Hepatocyte (in vitro differentiated cells): ENCODE results near the gene ALCAM. TPM values are rescaled to one million over a fixed set of nuclear protein-coding genes. Genes with fewer than 3 reads are reported as not detected.

Experiments
- DNase-seq: peaks from one replicate; pipeline ENCODE4 v3.0.0-alpha.2; 2016; ENCODE audit warnings: low spot score
- H2AFZ ChIP-seq: fragments of 200-600 bp; sonication (generic); 2 replicates; pipeline ENCODE4 v1.6.0; 2016; ENCODE audit warnings: antibody characterized with exemption, mild to moderate bottlenecking
- H3K27ac ChIP-seq: fragments of 200-600 bp; sonication (generic); 2 replicates; pipeline ENCODE4 v1.5.1; 2016; ENCODE audit warnings: mild to moderate bottlenecking
- H3K27me3 ChIP-seq: fragments of 200-600 bp; sonication (generic); 2 replicates; pipeline ENCODE4 v1.6.1; 2016
- H3K36me3 ChIP-seq: fragments of 200-600 bp; sonication (generic); replicated peaks from 2 replicates; pipeline ENCODE4 v1.5.1; 2016; ENCODE audit warnings: low read depth; ENCODE audit not compliant: insufficient read depth
- H3K4me1 ChIP-seq: fragments of 200-600 bp; sonication (generic); 2 replicates; pipeline ENCODE4 v1.5.1; 2016; ENCODE audit warnings: mild to moderate bottlenecking, moderate library complexity; ENCODE audit not compliant: insufficient read depth
- H3K4me2 ChIP-seq: fragments of 200-600 bp; sonication (generic); 2 replicates; pipeline ENCODE4 v1.6.0; 2016
- H3K4me3 ChIP-seq: fragments of 200-600 bp; sonication (generic); 2 replicates; pipeline ENCODE4 v1.5.1; 2016; ENCODE audit warnings: mild to moderate bottlenecking
- H3K79me2 ChIP-seq: fragments of 200-600 bp; sonication (generic); 2 replicates; pipeline ENCODE4 v1.6.0; 2017; ENCODE audit warnings: mild to moderate bottlenecking
- H3K9me2 ChIP-seq: fragments of 200-600 bp; sonication (generic); replicated peaks from 2 replicates; pipeline ENCODE4 v1.6.0; 2017; ENCODE audit warnings: mild to moderate bottlenecking; ENCODE audit not compliant: insufficient read depth
- H3K9me3 ChIP-seq: fragments of 200-600 bp; sonication (generic); 2 replicates; pipeline ENCODE4 v1.5.1; 2016; ENCODE audit warnings: low read depth, mild to moderate bottlenecking
- H4K20me1 ChIP-seq: fragments of 200-600 bp; sonication (generic); 2 replicates; pipeline ENCODE4 v1.6.0; 2016; ENCODE audit warnings: mild to moderate bottlenecking; ENCODE audit not compliant: insufficient read depth, poor library complexity, severe bottlenecking
- EZH2 ChIP-seq: fragments of 200-600 bp; sonication (generic); IDR thresholded peaks from 2 replicates; pipeline ENCODE4 v1.6.1; 2016; ENCODE audit warnings: antibody characterized with exemption, mild to moderate bottlenecking, borderline replicate concordance
- EZH2phosphoT487 ChIP-seq: fragments of 200-600 bp; sonication (generic); IDR thresholded peaks from one replicate; pipeline ENCODE4 v1.6.1; 2018; ENCODE audit warnings: antibody characterized with exemption, mild to moderate bottlenecking, low read depth, moderate library complexity; ENCODE audit not compliant: unreplicated experiment, severe bottlenecking
- WGBS: methylation state at CpG from one replicate; pipeline ENCODE4 v1.1.6; 2016; ENCODE audit warnings: low lambda C conversion rate; ENCODE audit errors: missing lambda C conversion rate; 5-methylcytosine and 5-hydroxymethylcytosine counted together
- polyA plus RNA-seq: library from polyadenylated mRNA; unstranded; fragments of >200 nt; fragmentation: Nextera tagmentation; extraction: Ambion mirVana; gene quantifications from 2 replicates; pipeline ENCODE4 v1.2.1, GENCODE V29; 2016
- total RNA-seq: library from RNA; depleted of rRNA; stranded (reverse); fragments of >200 nt; gene quantifications from 2 replicates; pipeline ENCODE4 v1.2.3, GENCODE V29; 2014
- TF ChIP-seq, protein P1 (sequence below): fragments of 200-600 bp; sonication (generic); IDR thresholded peaks from 2 replicates; pipeline ENCODE4 v1.5.1; 2016; ENCODE audit warnings: antibody characterized with exemption, mild to moderate bottlenecking; ENCODE audit not compliant: poor library complexity

The ALCAM gene
- total and polyA plus RNA-seq, 2 experiments from 2014 or later: 58.0 to 134 TPM

DNA sequence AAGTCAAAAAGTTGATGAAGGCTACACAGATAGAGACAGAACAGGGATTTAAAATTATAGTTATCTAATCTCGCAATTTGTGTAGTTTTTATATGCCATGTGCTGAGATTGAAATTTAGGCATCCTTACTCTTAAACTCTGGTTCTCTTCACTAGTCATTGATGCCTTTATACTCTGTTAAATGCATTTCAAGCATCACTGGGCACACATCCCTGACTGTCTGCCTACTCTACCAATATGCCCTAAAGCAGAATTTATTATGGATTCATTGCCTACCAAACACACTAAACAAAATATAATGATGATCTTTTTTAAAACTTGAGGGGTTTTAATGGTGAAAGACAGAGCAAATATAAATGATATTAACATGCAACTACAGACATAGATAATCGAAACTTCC, 10.3 kb upstream of the ALCAM start:
- Histone ChIP-seq H2AFZ (no peak overlapping the region), H3K27ac (no peak overlapping the region), H3K4me3 (no peak overlapping the region), H3K79me2 (no peaks in the 10 kb centered on the region), H3K9me2 (no peaks in the 10 kb centered on the region), H4K20me1 (no peaks in the 10 kb centered on the region), H3K9me3 (no peaks in the 10 kb centered on the region), H3K4me2 (no peak overlapping the region), H3K36me3 (no peaks in the 10 kb centered on the region), H3K27me3 (peaks cover 3% of the 10 kb centered on the region), H3K4me1 (no peaks in the 10 kb centered on the region)
- 98% methylated on average over 2 of the region's 2 CpGs for WGBS
- TF ChIP-seq EZH2 (no peak), EZH2phosphoT487 (no peak)
- TF ChIP-seq, protein P1, sequence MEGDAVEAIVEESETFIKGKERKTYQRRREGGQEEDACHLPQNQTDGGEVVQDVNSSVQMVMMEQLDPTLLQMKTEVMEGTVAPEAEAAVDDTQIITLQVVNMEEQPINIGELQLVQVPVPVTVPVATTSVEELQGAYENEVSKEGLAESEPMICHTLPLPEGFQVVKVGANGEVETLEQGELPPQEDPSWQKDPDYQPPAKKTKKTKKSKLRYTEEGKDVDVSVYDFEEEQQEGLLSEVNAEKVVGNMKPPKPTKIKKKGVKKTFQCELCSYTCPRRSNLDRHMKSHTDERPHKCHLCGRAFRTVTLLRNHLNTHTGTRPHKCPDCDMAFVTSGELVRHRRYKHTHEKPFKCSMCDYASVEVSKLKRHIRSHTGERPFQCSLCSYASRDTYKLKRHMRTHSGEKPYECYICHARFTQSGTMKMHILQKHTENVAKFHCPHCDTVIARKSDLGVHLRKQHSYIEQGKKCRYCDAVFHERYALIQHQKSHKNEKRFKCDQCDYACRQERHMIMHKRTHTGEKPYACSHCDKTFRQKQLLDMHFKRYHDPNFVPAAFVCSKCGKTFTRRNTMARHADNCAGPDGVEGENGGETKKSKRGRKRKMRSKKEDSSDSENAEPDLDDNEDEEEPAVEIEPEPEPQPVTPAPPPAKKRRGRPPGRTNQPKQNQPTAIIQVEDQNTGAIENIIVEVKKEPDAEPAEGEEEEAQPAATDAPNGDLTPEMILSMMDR: no peak
- DNase-seq: no peak

DNA sequence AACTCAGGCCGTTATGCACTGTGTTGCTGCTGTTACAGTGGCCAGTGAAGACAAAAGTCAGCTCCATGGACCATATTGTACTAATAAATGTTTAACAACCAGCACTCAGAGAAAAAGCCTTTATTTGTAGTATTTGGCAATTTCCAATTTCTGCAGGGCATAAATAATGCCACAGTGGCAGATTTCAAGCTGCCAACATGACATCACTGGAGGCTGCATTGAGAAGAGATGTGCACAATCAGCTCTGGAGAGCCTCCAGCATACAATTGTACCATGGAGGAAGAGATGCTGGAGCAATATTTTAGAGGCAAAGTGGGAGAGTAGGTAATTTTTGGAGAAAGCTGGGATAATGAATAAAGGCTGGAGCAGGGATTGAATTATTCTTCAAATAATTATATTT, 9.7 kb upstream of the ALCAM start:
- TF ChIP-seq, protein P1: no peak
- TF ChIP-seq EZH2phosphoT487 (no peak), EZH2 (no peak)
- no peak for DNase-seq
- Histone ChIP-seq H3K4me2 (no peak overlapping the region), H3K4me3 (no peak overlapping the region), H4K20me1 (no peaks in the 10 kb centered on the region), H3K36me3 (no peaks in the 10 kb centered on the region), H2AFZ (no peak overlapping the region), H3K27me3 (peaks cover 3% of the 10 kb centered on the region), H3K4me1 (no peaks in the 10 kb centered on the region), H3K9me3 (no peaks in the 10 kb centered on the region), H3K27ac (no peak overlapping the region), H3K79me2 (no peaks in the 10 kb centered on the region), H3K9me2 (no peaks in the 10 kb centered on the region)
- WGBS: 92% methylated on average over 1 of the region's 1 CpG

DNA sequence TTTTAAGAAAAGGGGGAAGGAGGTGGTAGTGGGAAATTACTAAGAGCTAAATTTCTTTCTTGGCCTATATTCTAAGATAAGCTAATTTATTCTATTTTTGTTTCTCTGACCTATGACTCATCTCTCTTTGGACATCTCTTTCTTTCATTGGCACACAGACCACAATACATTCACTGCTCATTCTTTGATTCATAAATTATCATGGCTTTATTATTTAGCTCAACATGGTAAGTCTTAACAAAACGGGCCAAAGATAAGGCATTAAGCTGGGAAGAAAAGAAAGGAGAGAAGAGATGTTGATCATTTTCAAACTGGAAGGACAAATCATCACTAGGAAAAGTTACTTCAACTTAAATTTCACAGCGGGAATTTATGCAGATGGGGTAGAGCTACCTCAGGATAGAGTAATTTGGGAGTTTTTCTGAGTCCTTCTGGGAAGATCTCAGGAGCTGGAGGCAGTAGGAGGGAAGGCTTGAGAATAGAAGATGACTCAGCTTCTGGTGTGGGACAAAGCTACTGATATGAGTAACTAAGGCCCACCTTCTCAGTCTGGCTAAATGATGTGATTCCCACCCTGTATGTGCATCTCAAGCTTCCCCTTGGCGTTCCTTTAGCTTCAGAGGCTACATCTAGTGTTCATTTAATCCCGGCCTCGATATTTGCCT, 7.5 kb upstream of the ALCAM start:
- no peak overlapping the region for H3K4me2 ChIP-seq
- no peaks in the 10 kb centered on the region for H3K36me3 ChIP-seq
- 92% methylated on average over 5 of the region's 5 CpGs for WGBS
- no peak overlapping the region for H3K4me3 ChIP-seq
- no peak overlapping the region for H2AFZ ChIP-seq
- TF ChIP-seq EZH2 (no peak), EZH2phosphoT487 (no peak)
- TF ChIP-seq, protein P1: no peak
- no peaks in the 10 kb centered on the region for H3K79me2 ChIP-seq
- no peak overlapping the region for H3K27ac ChIP-seq
- peaks cover 3% of the 10 kb centered on the region for H3K27me3 ChIP-seq
- H3K4me1 ChIP-seq: no peaks in the 10 kb centered on the region
- no peaks in the 10 kb centered on the region for H3K9me3 ChIP-seq
- no peak for DNase-seq
- no peaks in the 10 kb centered on the region for H3K9me2 ChIP-seq
- no peaks in the 10 kb centered on the region for H4K20me1 ChIP-seq
